ENCODE data around the gene GLT6D1.

DNA sequence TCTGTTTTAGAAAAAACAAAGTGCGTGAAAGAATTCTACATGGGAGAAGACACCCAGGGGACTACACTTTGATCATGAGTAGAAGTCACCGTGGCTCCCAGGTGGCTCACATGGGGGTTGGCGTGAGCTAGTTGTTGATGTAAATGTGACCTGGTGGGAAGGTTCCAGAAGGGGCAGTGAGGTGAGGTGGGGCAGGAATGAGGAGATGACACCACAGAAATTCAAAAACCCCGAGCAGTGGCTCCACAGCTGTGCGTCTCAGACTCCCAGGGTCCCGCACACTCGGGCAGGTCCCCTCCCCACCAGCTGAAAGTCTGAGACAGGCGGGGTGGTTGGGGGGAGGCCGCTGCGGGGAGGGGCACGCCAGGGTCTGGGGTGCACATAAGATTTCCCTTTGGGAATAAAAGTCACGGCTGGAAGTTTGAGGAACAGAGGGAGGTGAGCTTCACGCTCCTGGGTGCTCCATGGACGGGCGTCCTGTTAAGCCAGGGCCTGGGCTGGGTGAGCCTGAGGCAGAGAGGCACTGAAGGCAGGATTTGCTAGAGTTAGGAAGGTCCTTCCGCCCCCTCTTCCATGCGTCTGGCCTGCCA, 29.9 kb downstream of the GLT6D1 start:
- no peak for TF ChIP-seq EZH2phosphoT487 (IDR thresholded peaks at IDR 0.05; ENCODE audit: borderline replicate concordance, low read length)
- TF ChIP-seq, protein P1, sequence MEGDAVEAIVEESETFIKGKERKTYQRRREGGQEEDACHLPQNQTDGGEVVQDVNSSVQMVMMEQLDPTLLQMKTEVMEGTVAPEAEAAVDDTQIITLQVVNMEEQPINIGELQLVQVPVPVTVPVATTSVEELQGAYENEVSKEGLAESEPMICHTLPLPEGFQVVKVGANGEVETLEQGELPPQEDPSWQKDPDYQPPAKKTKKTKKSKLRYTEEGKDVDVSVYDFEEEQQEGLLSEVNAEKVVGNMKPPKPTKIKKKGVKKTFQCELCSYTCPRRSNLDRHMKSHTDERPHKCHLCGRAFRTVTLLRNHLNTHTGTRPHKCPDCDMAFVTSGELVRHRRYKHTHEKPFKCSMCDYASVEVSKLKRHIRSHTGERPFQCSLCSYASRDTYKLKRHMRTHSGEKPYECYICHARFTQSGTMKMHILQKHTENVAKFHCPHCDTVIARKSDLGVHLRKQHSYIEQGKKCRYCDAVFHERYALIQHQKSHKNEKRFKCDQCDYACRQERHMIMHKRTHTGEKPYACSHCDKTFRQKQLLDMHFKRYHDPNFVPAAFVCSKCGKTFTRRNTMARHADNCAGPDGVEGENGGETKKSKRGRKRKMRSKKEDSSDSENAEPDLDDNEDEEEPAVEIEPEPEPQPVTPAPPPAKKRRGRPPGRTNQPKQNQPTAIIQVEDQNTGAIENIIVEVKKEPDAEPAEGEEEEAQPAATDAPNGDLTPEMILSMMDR (IDR thresholded peaks at IDR 0.05; ENCODE audit: low read depth, low read length, poor library complexity, severe bottlenecking), result no peak

Measured in DOHH2 (cell line).